GM12878 (cell line): ENCODE results near the gene ATP6V1A. TPM values are rescaled to one million over a fixed set of nuclear protein-coding genes. Genes with fewer than 3 reads are reported as not detected.

Experiments used
- ATAC-seq: fragments of 200-7000 bp; cut with Tn5 transposase; 3 replicates; pipeline ENCODE4 v1.9.1; 2020; ENCODE audit warnings: mild to moderate bottlenecking, moderate library complexity
- BruUV-seq: library from RNA; stranded (reverse); fragments of 400-500 nt; replicated peaks from 2 replicates; lab custom pipeline; 2021; lab: Mats Ljungman, UMichigan
- CTCF ChIA-PET: fragments of 300-600 bp; sonication (Branson Sonifier 250); formaldehyde crosslinking; extraction: SDS; loops from one replicate; lab custom pipeline; 2021; ENCODE audit warnings: inconsistent platforms; lab: Yijun Ruan, JAX
- POLR2A ChIA-PET: fragments of 350-600 bp; formaldehyde crosslinking; extraction: SDS; loops from one replicate; lab custom pipeline; 2021; ENCODE audit warnings: inconsistent platforms; lab: Charles Lee
- RAD21 ChIA-PET: fragments of 300-600 bp; sonication (Branson Sonifier 250); formaldehyde crosslinking; loops from one replicate; lab custom pipeline; 2023; ENCODE audit warnings: antibody characterized with exemption; ENCODE audit not compliant: unreplicated experiment; lab: Charles Lee
- SMC1A ChIA-PET: fragments of 300-600 bp; sonication (Branson Sonifier 250); formaldehyde crosslinking; loops from one replicate; lab custom pipeline; 2023; ENCODE audit not compliant: unreplicated experiment, uncharacterized antibody; lab: Charles Lee
- DNase-seq: peaks from one replicate; pipeline ENCODE4 v3.0.0-alpha.2; 2011; ENCODE audit warnings: low read depth, low spot score
- FAIRE-seq: peaks from 3 replicates; lab custom pipeline; 2011; peaks lifted over from hg19 to GRCh38; lab: Jason Lieb, UNC
- H2AFZ ChIP-seq: 2 replicates; pipeline ENCODE4 v1.6.0; 2011; ENCODE audit warnings: low read depth, low read length, control low read depth; ENCODE audit not compliant: control insufficient read depth
- H3K27ac ChIP-seq: 2 replicates; pipeline ENCODE4 v1.5.1; 2011; ENCODE audit warnings: control low read depth; ENCODE audit not compliant: control insufficient read depth, insufficient read depth
- H3K27me3 ChIP-seq, 2 experiments: replicated peaks in 1 of 2; 2 replicates each; pipeline versions ENCODE4 v1.6.0 to v1.6.1; 2011; ENCODE audit warnings: low read length in 1 of 2; ENCODE audit not compliant: control insufficient read depth in 2 of 2, insufficient read depth in 2 of 2
- H3K36me3 ChIP-seq, 2 experiments: 2 replicates each; pipeline ENCODE4 v1.5.1; 2011; ENCODE audit warnings: low read length in 1 of 2; ENCODE audit not compliant: control insufficient read depth in 2 of 2, insufficient read depth in 2 of 2
- H3K4me1 ChIP-seq: 2 replicates; pipeline ENCODE4 v1.6.1; 2011; ENCODE audit warnings: mild to moderate bottlenecking, low read length, moderate library complexity, mixed read lengths; ENCODE audit not compliant: control insufficient read depth, insufficient read depth
- H3K4me2 ChIP-seq: 2 replicates; pipeline ENCODE4 v1.6.0; 2011; ENCODE audit warnings: control low read depth; ENCODE audit not compliant: control insufficient read depth, insufficient read depth
- H3K4me3 ChIP-seq: fragments of 200-600 bp; sonication (generic); 2 replicates; pipeline ENCODE4 v1.5.1; 2016
- H3K79me2 ChIP-seq: 2 replicates; pipeline ENCODE4 v1.6.0; 2011; ENCODE audit warnings: low read length; ENCODE audit not compliant: control insufficient read depth, insufficient read depth
- H3K9ac ChIP-seq: 2 replicates; pipeline ENCODE4 v1.8.0; 2011; ENCODE audit warnings: low read length, control low read depth, mixed read lengths; ENCODE audit not compliant: control insufficient read depth, insufficient read depth
- H3K9me3 ChIP-seq: replicated peaks from 3 replicates; pipeline ENCODE4 v1.5.1; 2011; ENCODE audit warnings: mild to moderate bottlenecking, low read length; ENCODE audit not compliant: control insufficient read depth, insufficient read depth
- H4K20me1 ChIP-seq: 2 replicates; pipeline ENCODE4 v1.6.0; 2011; ENCODE audit not compliant: control insufficient read depth, insufficient read depth
- ATF7 ChIP-seq: fragments of 450-650 bp; IDR thresholded peaks from 2 replicates; pipeline ENCODE4 v1.6.1; 2016; ENCODE audit warnings: low read depth, mild to moderate bottlenecking
- BACH1 ChIP-seq: fragments of 450-650 bp; IDR thresholded peaks from 2 replicates; pipeline ENCODE4 v1.6.1; 2017; ENCODE audit warnings: mild to moderate bottlenecking, borderline replicate concordance
- CUX1 ChIP-seq: IDR thresholded peaks from 2 replicates; pipeline ENCODE4 v1.6.1; 2012; ENCODE audit warnings: improper control_type of control experiment, low read depth, low read length; ENCODE audit not compliant: insufficient replicate concordance
- FOS ChIP-seq: IDR thresholded peaks from 3 replicates; pipeline ENCODE4 v1.6.1; 2011; ENCODE audit warnings: borderline replicate concordance; ENCODE audit not compliant: insufficient read length; ENCODE audit errors: extremely low read depth
- KAT2A ChIP-seq: conservative IDR thresholded peaks from 2 replicates; pipeline ENCODE4 v1.6.1; 2011; ENCODE audit warnings: low read depth, low read length; ENCODE audit not compliant: control insufficient read depth
- MEF2B ChIP-seq: fragments of 450-650 bp; IDR thresholded peaks from 2 replicates; pipeline ENCODE4 v1.6.1; 2018; ENCODE audit warnings: mild to moderate bottlenecking, moderate library complexity; ENCODE audit not compliant: partially characterized antibody, poor library complexity, severe bottlenecking
- RUNX3 ChIP-seq: IDR thresholded peaks from 2 replicates; pipeline ENCODE4 v1.6.1; 2012; ENCODE audit warnings: low read length, inconsistent platforms
- SREBF1 ChIP-seq: IDR thresholded peaks from 2 replicates; pipeline ENCODE4 v1.6.1; 2012; ENCODE audit warnings: mild to moderate bottlenecking, low read length
- YY1 ChIP-seq: IDR thresholded peaks from 2 replicates; pipeline ENCODE4 v1.6.1; 2011; ENCODE audit warnings: low read depth, mild to moderate bottlenecking, low read length
- ZNF622 ChIP-seq: fragments of 450-650 bp; IDR thresholded peaks from 2 replicates; pipeline ENCODE4 v1.6.1; 2017; ENCODE audit warnings: mild to moderate bottlenecking, inconsistent platforms
- WGBS: methylation state at CpG from one replicate; pipeline ENCODE4 v1.1.6; 2016; ENCODE audit warnings: low lambda C conversion rate; ENCODE audit not compliant: insufficient replicate concordance, insufficient coverage; ENCODE audit errors: missing lambda C conversion rate; 5-methylcytosine and 5-hydroxymethylcytosine counted together
- in situ Hi-C: fragments of 300-500 bp; cut with MboI; formaldehyde crosslinking; loops from 9 replicates; pipeline ENCODE4 v1.14.3; 2018; ENCODE audit warnings: mixed read lengths
- intact Hi-C: fragments of 100-400 bp; cut with micrococcal nuclease; formaldehyde crosslinking; loops from one replicate; pipeline ENCODE4 v1.14.2; 2022; ENCODE audit not compliant: unreplicated experiment
- polyA plus RNA-seq, 11 experiments: library from polyadenylated mRNA; depleted of rRNA in 4 of 11; unstranded in 6 of 11; stranded (reverse) in 5 of 11; fragments of >200 nt; fragmentation: Nextera tagmentation in 4 of 11; fragmentation: Illumina TruSeq in 1 of 11; extraction: Ambion mirVana in 4 of 11; extraction: Trizol in 1 of 11; gene quantifications; 1 replicate in 1 of 11; 2 replicates in 10 of 11; pipeline versions ENCODE4 v1.2.1 to v1.2.3, GENCODE V29; 2011 to 2016; ENCODE audit warnings: inconsistent platforms in 2 of 11, missing spikeins in 2 of 11, low read depth in 1 of 11
- total RNA-seq, 4 experiments: library from RNA; depleted of rRNA in 3 of 4; stranded (reverse); fragments of >200 nt in 3 of 4; fragmentation: Illumina TruSeq in 1 of 4; extraction: Trizol in 1 of 4; gene quantifications; 2 replicates each; pipeline versions ENCODE4 v1.2.1 to v1.2.3, GENCODE V29; 2013 to 2021

The ATP6V1A gene
- total and polyA plus RNA-seq, 10 of the 15 experiments (the other 5 are each of a cell fraction or from before 2014, with no cell fraction given), result 22.4 to 65.8 (median 47.7) TPM

GRCh38 chr3:113802795-113803455 is 56.1 kb downstream of the ATP6V1A start:
- Histone ChIP-seq H3K9me3 (no peaks in the 10 kb centered on the region), H3K36me3 (peaks cover 0 to 18% of the 10 kb centered on the region in 2 experiments; a peak in 3 of 4 replicates), H3K79me2 (no peaks in the 10 kb centered on the region), H3K4me1 (peaks cover 9% of the 10 kb centered on the region), H3K4me3 (no peak overlapping the region), H3K9ac (no peak overlapping the region), H4K20me1 (no peaks in the 10 kb centered on the region), H3K27ac (no peak overlapping the region), H3K4me2 (peak overlapping the region; percentile 33; the same call in 1 of the 2 replicates), H3K27me3 (no peaks in the 10 kb centered on the region), H2AFZ (no peak overlapping the region)
- SMC1A ChIA-PET, result interaction anchor here (0.8 to 2.4 kb wide), 14 partner anchors 10 to 67 kb away, joined by 3 to 14 read pairs (median 4); partner anchors contain the start of gene GRAMD1C
- FAIRE-seq, result no peak
- RAD21 ChIA-PET, result interaction anchor here (1.0 to 2.2 kb wide), 4 partner anchors 11 to 57 kb away, joined by 3 to 17 read pairs (median 4); partner anchors contain the start of genes ATP6V1A and NAA50
- DNase-seq, result no peak
- in situ Hi-C loops (no loop called here), intact Hi-C loops (no loop called here)
- 88% methylated on average over 3 of the region's 3 CpGs for WGBS
- BruUV-seq, result no TSS peak
- ATAC-seq, result peak; percentile 85
- CTCF ChIA-PET, result interaction anchor here (0.9 to 2.9 kb wide), 6 partner anchors 12 to 67 kb away, joined by 5 to 8 read pairs (median 7); no protein-coding TSS in a partner anchor
- POLR2A ChIA-PET, result interaction anchor here (0.9 to 1.2 kb wide), 3 partner anchors 14 to 56 kb away, joined by 3 read pairs; partner anchors contain the start of gene ATP6V1A
- TF ChIP-seq ATF7 (peak; percentile 31; the same call in 1 of the 2 replicates), RUNX3 (peak; percentile 63; the same call in 1 of the 2 replicates), KAT2A (no peak)

GRCh38 chr3:113804661-113805060 is 57.8 kb downstream of the ATP6V1A start:
- BruUV-seq, result no TSS peak
- CTCF ChIA-PET, result interaction anchor here (0.6 kb wide), 1 partner anchor 9 kb away, joined by 3 read pairs; no protein-coding TSS in a partner anchor
- Histone ChIP-seq H3K36me3 (peaks cover 0 to 14% of the 10 kb centered on the region in 2 experiments; a peak in 3 of 4 replicates), H3K4me3 (no peak overlapping the region), H2AFZ (no peak overlapping the region), H3K79me2 (no peaks in the 10 kb centered on the region), H3K4me1 (peaks cover 9% of the 10 kb centered on the region), H3K27me3 (no peaks in the 10 kb centered on the region), H3K9me3 (no peaks in the 10 kb centered on the region), H3K27ac (no peak overlapping the region), H4K20me1 (no peaks in the 10 kb centered on the region), H3K4me2 (no peak overlapping the region), H3K9ac (no peak overlapping the region)
- in situ Hi-C loops, result no loop called here
- DNase-seq (no peak), FAIRE-seq (no peak), ATAC-seq (no peak)
- POLR2A ChIA-PET, result no interaction called here
- RAD21 ChIA-PET, result no interaction called here
- SMC1A ChIA-PET, result no interaction called here
- over 99% methylated on average over 4 of the region's 4 CpGs for WGBS
- intact Hi-C loops, result no loop called here
- TF ChIP-seq YY1, result no peak
- no peak for TF ChIP-seq MEF2B
- TF ChIP-seq BACH1, result no peak
- no peak for TF ChIP-seq ZNF622
- no peak for TF ChIP-seq SREBF1
- TF ChIP-seq FOS, result no peak
- no peak for TF ChIP-seq CUX1
